ENCODE measurements around the gene EXOC3L2.

Gene EXOC3L2

DNA sequence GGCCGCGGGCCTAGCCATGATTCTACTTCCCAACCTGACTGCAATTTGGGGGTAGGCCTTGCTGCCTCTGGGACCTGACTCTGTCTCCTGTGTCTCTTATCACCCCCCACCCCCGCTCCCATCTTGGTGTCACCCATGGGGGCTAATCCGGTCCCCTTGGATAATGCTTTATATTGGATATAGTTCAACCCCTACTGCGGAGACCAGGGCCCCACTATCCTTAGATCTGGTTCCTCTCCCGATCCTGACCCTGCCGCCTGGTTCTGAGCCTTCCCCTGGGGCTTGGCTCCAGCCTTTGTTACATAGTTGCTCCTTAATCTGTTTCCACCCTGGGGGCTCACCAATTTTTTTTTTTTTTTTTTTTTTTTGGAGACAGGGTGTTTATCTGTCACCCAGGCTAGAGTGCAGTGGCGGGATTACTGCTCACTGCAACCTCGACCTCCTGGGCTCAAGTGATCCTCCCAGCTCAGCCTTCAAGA lies 65.3 kb downstream of the EXOC3L2 start:
- no peak for DNase-seq (ENCODE audit: low read depth)

DNA sequence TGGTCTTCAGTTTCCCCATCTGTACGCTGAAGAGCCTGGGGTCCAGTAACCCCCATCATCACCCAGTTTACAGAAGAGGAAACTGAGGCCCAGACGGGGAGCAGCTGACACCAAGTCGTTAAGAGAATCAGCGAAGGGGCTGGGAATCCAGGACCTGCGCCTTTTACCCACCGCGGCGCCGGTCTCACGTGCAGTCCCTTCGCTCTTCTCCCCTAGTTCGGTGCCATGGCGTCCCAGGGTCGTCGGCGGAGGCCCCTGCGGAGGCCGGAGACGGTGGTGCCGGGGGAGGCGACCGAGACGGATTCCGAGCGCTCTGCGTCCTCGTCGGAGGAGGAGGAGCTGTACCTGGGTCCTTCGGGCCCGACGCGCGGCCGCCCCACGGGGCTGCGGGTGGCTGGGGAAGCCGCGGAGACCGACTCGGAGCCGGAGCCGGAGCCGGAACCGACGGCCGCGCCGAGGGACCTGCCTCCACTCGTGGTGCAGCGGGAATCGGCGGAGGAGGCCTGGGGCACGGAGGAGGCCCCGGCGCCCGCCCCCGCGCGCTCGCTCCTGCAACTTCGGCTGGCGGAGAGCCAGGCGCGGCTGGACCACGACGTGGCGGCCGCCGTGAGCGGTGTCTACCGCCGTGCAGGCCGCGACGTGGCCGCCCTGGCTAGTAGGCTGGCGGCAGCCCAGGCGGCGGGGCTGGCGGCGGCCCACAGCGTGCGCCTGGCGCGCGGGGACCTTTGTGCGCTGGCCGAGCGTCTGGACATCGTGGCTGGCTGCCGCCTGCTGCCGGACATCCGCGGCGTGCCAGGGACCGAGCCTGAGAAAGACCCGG lies 65.9 kb downstream of the EXOC3L2 start:
- DNase-seq (ENCODE audit: low read depth): peak; percentile 26

DNA sequence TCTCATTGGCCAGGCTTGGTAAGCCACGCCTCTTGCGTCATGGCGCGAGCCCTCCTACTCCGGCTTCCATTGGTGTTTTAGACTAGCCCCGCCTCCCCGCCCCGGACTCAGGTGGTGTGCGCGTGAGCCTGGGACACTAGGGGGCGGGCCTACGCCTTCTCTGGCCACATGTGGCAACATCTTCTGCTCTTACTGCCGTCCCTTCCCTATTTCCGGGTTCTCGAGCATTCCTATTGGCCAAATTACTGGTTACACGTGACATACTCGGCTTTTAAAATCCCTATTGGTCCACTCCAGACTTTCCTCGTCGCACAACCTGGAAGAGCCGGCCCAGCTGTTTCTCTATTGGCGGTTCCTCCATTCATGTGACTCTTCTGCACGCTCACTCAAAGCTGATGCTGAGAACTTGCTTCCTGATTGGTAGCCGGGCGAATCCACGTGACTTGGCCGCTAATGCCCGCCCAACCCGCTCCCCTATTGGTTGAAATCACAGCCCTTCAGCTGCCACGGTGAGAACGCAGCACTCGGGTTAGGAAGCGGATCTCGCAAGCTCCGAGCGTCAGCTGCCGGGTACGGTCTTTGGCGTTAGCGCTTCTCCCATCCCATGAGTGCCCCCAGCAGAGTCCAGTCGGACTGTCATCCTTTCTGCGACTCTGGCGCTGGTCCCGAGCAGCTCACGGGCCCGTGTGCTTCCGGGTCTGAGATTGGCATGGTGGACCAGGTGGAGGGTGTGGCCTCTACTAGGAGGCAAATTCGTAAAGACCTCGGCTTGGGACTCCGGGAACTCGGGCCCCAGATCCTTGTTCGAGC lies 66.7 kb downstream of the EXOC3L2 start, which contains the start of gene BLOC1S3:
Gene BLOC1S3 (plus strand): TSS at position 523 of the 810 bp plus-strand sequence. CDS start 513 bp downstream, outside the sequence.
- DNase-seq (ENCODE audit: low read depth): peak; percentile 100

DNA sequence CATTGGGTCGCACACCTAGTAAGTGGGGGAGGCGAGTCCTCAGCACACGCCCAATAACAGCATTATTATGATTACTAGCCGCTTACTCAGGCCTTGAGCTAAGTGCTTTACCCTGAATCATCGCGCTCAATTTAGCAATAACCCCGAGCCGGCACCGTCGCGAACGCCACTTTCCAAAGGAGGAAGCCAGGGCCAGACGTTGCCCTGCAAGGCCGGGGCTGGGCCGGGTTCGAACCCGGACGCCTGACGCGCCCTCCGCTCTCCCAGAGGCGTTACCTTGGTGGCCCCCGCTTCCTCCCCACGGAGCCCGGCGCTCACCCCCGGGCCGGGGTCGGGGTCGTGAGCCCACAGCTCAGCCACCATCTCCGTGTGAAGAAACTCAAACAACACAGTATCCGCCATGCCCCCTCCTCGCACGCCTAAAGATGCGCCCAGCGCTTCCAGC lies 67.4 kb downstream of the EXOC3L2 start, which contains the start of gene TRAPPC6A:
Gene TRAPPC6A (minus strand): TSS at position 421 of the 445 bp plus-strand sequence. CDS start 19 bp downstream, at position 402.
- peak; percentile 27 for DNase-seq (ENCODE audit: low read depth)

DNA sequence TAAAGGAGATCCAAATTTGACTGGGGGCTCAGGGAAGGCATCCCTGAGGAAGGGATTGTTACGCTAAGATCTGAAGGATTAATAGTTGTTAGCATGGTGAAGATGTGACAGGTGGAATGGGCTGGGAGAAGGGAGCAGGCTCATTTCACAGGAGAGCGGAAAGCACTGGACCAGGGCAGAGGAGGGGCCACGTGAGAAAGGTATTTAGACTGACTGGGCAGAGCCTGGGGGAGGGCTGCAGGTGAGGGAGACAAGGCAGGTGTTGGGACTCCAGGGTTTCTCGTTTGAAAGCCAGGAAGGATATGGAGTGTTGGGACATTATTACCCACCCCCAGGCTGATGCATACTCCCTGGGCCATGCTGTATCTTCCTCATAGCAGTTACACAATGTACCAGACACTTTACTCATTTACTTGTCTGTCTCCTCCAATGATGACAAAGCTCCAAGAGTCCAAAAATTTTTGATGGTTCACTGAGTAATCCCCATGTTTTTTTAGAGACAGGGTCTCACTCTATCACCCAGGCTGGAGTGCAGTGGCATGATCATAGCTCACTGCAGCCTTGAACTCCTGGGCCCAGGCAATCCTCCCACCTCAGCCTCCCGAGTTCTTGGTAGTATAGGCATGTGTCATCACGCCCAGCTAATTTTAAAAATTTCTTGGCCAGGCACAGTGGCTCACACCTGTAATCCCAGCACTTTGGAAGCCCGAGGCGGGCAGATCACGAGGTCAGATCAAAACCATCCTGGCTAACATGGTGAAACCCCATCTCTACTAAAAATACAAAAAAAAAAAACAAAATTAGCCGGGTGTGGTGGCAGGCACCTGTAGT lies 69.5 kb downstream of the EXOC3L2 start:
- no peak for DNase-seq (ENCODE audit: low read depth)

DNA sequence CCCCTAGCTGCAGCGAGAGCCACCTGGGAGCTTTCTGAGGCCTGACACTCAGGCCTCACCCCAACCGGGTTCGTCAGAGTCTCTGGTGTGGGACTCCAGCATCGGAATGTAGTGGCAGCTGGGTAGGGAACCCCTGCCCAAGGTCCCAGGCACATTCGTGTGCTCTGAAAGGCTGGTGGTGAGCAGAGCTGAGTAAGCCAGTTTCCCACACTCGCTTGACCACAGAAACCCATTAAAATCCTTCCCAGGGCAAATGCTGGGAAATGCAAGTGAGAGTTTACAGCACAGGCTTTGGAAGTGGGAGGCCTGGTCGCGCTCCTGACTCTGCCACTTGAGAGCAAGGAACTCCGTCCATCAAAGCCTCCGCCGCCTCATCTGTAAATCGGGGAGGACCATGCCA lies 71.4 kb downstream of the EXOC3L2 start:
- no peak for DNase-seq (ENCODE audit: low read depth)

DNA sequence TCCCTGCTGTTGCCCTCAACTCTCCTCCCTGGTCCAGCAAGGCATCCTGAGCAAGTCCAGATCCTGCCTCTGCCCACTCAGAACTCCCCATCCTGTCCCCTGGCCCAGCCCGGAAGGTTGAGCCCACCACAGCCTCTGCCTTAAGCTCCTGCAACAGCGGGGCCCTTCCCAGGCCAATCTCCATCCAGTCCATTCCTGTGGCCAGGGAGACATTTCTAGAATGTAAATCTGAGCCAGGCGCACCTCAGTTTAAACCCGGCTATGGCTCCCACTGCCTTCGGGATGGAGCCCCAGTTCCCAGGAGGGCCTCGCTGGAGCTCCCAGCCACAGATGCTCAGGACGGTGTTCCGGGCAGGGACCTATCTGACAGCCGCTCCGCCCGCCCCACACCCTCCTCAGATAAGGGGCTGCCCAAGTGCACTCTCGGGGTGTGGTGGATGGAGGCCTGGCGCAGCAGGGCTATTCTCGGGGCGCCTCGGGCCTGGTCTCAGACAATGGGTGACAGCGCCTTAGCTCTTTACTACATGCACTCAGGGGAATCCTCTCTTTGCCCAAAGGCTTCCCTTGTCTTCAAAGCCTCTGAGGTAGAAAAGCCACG lies 72.5 kb downstream of the EXOC3L2 start:
- DNase-seq (ENCODE audit: low read depth): no peak

DNA sequence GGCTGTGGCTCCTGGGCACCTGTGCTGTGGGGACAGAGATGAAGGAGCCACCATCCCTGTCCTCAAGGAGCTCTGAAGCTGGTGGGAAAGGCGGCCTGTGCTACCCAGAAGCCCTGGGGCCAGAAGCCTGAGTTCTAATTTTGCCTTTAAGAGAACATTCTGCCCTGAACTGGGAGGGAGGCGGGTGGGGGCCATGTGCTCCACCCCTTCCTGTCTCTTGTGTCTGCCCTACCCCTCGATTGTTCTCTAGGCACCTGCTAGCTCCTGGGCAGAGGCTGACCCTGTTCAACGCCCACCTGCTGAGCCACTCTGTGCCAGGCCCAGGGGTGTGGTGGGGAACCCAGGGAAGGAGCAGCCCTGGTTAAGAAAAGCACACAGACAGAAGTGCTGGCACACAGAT lies 73.0 kb downstream of the EXOC3L2 start:
- no peak for DNase-seq (ENCODE audit: low read depth)

DNA sequence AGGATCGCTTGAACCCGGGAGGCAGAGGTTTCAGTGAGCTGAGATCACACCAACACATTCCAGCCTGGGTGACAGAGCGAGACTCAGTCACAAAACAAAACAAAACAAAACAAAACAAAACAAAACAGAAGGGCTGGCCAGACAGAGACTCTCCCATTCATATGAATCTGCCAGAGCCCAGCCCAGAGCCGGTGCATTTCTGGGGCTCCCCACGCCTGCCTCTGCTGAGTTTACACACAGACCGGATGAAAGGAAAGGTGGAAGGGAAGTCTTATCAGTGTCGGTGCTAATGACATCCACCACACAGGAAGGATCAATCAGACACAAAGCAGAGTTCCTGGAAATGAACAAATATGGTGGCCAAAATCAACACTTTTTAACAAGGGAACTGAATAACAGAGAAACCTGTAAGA lies 74.0 kb downstream of the EXOC3L2 start:
- no peak for DNase-seq (ENCODE audit: low read depth)

DNA sequence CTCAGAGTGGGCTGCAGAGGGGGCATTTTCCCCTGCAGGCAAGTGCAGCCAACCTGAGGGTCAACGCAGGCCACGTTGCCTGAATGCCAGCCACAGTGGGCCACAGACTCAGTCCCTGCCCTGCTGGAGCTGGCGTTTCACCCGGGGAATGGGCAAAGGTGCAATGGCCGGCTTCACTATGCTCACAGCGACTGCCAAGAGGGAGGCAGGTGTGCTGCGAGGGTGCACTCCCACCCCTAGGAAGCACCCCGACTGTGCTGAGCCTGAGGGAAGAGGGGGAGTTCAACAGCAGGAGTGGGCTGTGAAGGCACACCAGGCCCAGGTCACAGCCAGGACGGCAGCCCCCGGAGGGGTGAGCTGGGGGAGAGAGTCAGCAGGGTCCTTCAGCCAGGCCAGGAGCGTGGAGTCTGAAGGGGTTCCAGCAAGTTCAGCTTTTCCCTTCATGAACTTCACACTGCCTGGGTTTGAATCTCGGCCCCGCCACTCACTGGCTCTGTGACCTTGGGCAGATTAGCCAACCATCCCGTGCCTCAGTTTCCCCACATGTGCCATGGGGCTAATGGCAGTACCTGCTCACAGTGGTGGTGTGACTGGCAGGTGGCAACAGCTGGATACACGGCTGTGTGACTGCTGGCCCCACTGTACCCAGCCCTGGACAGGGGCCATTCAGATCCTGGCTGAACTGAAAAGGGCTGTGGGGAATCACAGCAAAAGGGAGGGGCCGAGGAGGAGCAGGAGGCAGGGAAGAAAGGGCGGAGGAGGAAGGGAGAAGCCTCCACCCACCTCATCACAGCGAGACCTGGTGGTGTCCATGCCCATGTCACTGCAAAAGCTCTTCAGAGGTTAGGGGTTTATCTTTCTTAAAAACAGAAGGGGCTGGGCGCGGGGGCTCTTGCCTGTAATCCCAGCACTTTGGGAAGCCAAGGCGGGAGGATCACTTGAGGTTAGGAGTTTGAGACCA lies 74.8 kb downstream of the EXOC3L2 start:
- no peak for DNase-seq (ENCODE audit: low read depth)

DNA sequence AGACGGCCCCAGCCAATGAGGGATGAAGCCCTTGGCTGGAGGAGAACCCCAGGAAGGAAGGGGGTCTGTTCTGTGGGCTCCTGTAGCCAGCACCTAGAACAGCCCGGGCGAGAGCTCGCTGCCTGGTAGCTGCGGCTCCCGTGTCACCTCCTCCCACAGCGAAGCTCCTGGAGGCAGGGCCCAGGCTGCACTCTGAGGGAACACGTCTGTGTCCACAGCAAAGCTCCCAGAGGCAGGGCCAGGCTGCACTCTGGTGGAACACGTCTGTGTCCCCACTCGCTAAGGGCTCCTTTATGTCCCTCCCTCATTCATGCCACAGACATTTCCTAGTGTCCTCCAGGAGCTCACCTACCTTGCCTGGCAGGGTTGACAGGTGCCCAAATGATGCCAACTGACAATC lies 75.6 kb downstream of the EXOC3L2 start:
- DNase-seq (ENCODE audit: low read depth): no peak

DNA sequence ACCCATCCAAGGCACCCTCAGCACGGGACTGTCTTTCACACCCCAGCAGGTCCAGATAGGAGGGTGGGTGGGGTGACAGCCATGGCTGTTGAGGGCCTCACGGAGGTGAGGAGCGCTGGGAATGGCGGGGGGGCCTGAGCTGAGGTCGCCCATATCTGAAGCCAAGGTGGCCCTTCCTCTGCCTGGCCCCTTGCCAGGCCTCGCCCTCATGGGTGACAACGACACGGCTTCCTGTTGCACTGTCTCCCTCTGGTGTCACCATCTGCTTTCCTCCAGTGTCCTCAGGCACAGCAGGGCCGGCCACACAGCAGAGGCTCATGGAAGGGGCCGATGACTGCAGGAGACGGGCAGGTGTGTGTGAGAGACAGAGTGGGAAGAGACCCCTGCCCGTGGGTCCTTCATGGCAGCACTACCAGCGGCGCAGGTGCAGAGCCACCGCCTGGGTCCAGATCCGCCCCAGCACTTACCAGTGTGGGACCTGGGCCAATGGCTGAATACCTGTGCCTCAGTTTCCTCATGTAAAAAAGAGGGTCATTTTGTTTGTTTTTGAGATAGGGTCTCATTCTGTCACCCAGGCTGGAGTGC lies 76.3 kb downstream of the EXOC3L2 start:
- DNase-seq (ENCODE audit: low read depth): no peak

DNA sequence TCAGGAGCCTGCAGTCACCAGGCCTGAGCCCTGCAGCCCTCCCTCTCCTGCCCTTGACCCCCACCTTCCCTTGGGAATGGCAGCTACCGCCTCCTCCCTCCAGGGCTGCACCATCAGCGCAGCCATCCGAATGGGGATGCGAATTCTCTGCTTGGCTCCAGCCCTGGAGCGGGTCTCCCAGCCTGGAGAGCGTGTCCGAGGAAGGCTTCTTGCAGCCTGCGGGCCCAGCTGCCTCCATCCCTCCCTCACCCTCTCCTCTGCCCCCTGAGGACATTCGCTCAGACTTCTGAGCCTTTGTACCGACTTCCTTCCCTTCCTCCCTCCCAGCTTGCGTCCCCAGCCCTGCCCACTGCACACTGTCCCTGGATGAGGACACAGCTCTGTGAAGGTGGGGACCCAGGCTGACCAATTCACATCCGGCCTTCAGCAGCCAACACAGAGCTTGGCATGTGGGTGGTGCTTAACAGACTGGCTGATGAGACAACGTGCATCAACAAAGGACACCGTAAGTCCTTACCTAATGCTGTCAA lies 78.4 kb downstream of the EXOC3L2 start:
- DNase-seq (ENCODE audit: low read depth): no peak

DNA sequence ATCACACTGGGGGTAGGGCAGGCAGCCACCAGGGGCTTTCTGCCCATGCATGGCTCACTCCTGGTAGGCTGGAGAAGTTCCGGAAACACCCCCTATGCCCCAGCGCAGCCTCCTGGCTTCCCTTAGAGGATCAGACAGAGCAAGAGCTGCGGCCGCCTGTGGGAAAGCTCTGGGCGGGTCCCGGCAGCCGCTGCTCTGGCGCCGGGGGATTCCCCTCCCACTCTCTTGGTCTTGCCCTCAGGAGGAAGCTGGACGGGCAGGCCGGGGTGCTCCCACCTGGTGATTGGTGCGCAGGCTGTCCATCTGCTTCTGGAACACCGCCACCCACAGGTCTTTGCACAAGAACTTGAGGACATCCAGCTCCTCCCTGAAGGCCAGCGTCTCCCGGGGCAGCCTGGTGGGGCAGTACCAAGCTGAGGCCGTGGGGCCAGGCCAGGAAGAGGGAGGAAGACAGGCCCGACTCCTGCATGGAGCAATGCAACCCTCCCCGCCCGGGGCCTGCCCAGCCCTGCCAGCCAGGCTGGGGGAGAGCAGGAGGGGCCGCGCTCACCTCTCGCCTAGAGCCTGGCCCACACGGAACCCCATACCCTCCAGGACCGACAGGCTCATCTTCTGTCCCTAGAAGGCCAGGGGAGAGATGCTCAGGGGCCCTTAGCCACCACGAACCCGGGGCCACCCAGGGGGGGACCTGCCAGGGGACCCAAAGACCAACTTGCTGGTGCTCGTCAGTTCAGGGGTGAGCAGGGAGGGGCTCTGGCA lies 80.5 kb downstream of the EXOC3L2 start:
- DNase-seq (ENCODE audit: low read depth): peak; percentile 19

DNA sequence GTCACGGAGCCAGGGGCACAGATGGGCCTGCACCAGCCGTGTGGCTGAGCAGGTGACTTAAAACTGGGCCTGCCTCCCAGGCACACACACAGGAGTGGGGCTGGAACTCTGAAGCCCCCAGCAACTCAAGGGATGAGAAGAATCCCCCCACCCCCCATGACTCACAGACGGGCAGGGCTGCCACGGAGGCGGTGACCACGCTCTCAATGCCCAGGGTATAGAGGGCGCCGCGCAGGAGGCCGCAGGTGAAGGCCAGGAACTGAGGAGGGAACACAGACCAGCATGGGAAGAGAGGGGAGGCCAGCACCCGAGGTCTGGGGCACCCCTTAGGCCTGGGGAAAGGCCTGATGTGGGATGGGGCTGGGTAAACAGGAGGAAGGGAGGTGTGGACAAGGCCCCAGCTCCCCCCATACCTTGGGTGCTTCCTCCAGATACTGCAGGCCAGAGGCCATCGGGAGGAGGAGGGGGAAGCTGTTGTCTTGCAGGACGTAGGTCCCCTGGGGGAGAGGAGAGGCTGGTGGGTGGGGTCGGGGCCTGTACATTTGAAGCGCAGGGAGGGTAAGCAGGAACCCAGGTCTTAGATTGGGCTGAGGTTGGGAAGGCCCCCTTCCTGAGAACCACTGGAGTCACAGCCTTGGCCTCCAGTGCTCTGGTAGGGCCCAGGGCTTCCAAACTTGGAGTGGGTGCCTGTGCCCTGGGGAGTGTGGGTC lies 81.3 kb downstream of the EXOC3L2 start:
- no peak for DNase-seq (ENCODE audit: low read depth)

DNA sequence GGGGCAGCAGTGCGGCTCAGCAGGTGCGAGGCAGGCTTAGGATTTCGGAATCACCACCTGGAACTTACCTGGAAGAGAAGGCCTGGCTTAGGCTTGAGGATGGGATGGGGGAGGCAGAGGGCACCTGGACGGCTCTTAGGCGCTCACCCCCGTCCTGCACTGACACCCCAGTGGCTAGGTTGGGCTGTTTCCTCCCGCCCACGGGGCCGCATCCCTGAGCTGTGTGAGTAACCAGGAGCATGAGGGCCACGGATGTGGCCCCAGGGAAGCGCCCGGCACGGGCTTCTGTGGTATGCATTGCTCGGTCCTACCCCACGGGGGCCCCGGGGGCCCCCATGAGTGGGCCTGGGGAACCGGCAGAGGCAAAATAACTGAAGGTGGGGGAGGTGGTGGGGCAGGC lies 82.1 kb downstream of the EXOC3L2 start:
- DNase-seq (ENCODE audit: low read depth): no peak

DNA sequence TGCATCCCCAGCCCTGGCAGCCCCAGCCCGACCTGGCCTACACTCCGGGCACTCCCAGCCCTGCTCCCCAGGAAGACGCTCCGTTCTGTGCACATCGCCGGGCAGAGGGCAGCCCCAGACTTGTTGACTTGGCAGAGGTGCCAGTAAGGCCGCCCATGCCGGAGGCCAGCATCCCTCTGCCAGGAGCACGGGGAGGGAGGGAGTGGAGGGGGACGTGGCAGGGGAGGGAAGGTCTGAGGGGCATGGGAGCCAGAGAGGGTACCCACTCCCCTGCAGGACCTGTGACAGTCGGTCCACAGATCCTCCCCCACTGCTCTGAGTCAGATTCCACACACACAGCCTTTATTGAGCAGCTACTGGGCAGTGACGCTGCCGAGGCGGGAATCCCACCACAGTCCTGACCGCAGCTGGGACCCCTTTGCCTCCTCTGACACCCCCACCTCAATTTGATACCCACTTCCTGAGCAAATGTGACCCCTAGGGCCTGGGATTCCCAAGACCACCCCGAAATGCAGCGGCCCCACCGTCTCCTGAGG lies 82.5 kb downstream of the EXOC3L2 start:
- no peak for DNase-seq (ENCODE audit: low read depth)
